Left lobe of liver (tissue), 2 donors: ENCODE data around the gene TNK2. TPM values are rescaled to one million over a fixed set of nuclear protein-coding genes. Genes with fewer than 3 reads are reported as not detected.

Experiments
- ATAC-seq: fragments of 200-7000 bp; cut with Tn5 transposase; one replicate; pipeline ENCODE4 v1.9.1; 2020; ENCODE audit warnings: mild to moderate bottlenecking, moderate library complexity
- DNase-seq: peaks from one replicate; pipeline ENCODE4 v3.0.0-alpha.2; 2020; ENCODE audit warnings: low spot score
- total RNA-seq: library from RNA; stranded (reverse); gene quantifications from one replicate; pipeline ENCODE4 v1.2.1, GENCODE V29; 2021
- donor health status: DM: no; HTN: no; CAD: no; lungs with moderate emphysema.
- donor health status: DM: no; HTN: yes; CAD: no.

Gene TNK2
- total RNA-seq, 1 donor from 2014 or later: 55.2 TPM

GRCh38 chr3:195900436-195901355, 7.7 kb downstream of the TNK2 start:
- no peak for ATAC-seq
- DNase-seq: no peak

- DNase-seq (no peak), ATAC-seq (no peak)
Measured at GRCh38 chr3:195899701-195900435, 8.5 kb downstream of the TNK2 start.

GRCh38 chr3:195897853-195898415, 10.4 kb downstream of the TNK2 start:
- ATAC-seq (no peak), DNase-seq (no peak)

- no peak for DNase-seq
- ATAC-seq: no peak
Measured at GRCh38 chr3:195897081-195897852, 11.1 kb downstream of the TNK2 start.

- ATAC-seq: no peak
- DNase-seq: no peak
Measured at GRCh38 chr3:195896361-195897080, 11.8 kb downstream of the TNK2 start.

- ATAC-seq (peak; percentile 33), DNase-seq (peak; percentile 70)
Measured at GRCh38 chr3:195895861-195896360, 12.4 kb downstream of the TNK2 start.

GRCh38 chr3:195895078-195895860, 13.1 kb downstream of the TNK2 start:
- ATAC-seq (peak; percentile 20), DNase-seq (peak; percentile 58)

GRCh38 chr3:195893916-195894465, 14.4 kb downstream of the TNK2 start:
- ATAC-seq (no peak), DNase-seq (no peak)

- no peak for DNase-seq
- no peak for ATAC-seq
Measured at GRCh38 chr3:195893516-195893915, 14.8 kb downstream of the TNK2 start.

GRCh38 chr3:195893044-195893395, 15.3 kb downstream of the TNK2 start:
- DNase-seq (peak; percentile 85), ATAC-seq (peak; percentile 44)

GRCh38 chr3:195892105-195893043, 16.0 kb downstream of the TNK2 start:
- DNase-seq: peak; percentile 81
- peak; percentile 56 for ATAC-seq

- DNase-seq (no peak), ATAC-seq (peak; percentile 22)
Measured at GRCh38 chr3:195891431-195892104, 16.8 kb downstream of the TNK2 start.

GRCh38 chr3:195889870-195890295, 18.5 kb downstream of the TNK2 start:
- DNase-seq (peak; percentile 76), ATAC-seq (peak; percentile 49)

GRCh38 chr3:195888981-195889869, 19.1 kb downstream of the TNK2 start:
- ATAC-seq: peak; percentile 54
- DNase-seq: no peak

GRCh38 chr3:195888311-195888761, 20.0 kb downstream of the TNK2 start:
- DNase-seq (no peak), ATAC-seq (no peak)

GRCh38 chr3:195887670-195888069, 20.7 kb downstream of the TNK2 start:
- DNase-seq (no peak), ATAC-seq (no peak)
